ENCODE results near the gene GLT1D1. TPM values are rescaled to one million over a fixed set of nuclear protein-coding genes. Genes with fewer than 3 reads are reported as not detected.

The GLT1D1 gene
- total and polyA plus RNA-seq, 2 donors (not counting 3 experiments of a cell fraction or from before 2014, with no cell fraction given): not detected

DNA sequence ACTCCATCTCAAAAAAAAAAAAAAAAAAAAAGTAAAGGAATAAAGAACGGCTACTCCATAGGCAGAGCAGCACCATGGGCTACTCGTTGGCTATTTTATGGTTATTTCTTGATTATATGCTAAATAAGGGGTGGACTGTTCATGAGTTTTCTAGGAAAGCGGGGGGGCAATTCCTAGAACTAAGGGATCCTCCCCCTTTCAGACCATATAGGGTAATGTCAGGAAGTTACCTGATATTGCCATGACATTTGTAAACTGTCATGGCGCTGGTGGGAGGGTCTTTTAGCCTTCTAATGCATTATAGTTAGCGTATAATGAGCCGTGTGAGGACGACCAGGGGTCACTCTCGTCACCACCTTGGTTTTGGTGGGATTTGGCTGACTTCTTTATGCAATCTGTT is 142.3 kb downstream of the GLT1D1 start:
- Histone ChIP-seq H3K9ac (replicated peaks; ENCODE audit: extremely low read depth, insufficient read depth, low read length) (no peak overlapping the region), H4K20me1 (replicated peaks; ENCODE audit: control insufficient read depth, extremely low read depth, insufficient read depth, low read length) (no peaks in the 10 kb centered on the region), H3K4me2 (ENCODE audit: insufficient read depth, low read length) (no peak overlapping the region), H3K27ac (ENCODE audit: insufficient read depth, low read depth, low read length) (no peak overlapping the region), H3K9me3 (replicated peaks; ENCODE audit: control insufficient read depth, insufficient read depth, low read length) (peaks cover 6% of the 10 kb centered on the region), H3K9me1 (replicated peaks; ENCODE audit: control insufficient read depth, extremely low read depth, insufficient read depth, low read length) (no peaks in the 10 kb centered on the region), H3K27me3 (ENCODE audit: control insufficient read depth in 2 of 2, insufficient read depth in 2 of 2, low read length in 2 of 2) (no peaks in the 10 kb centered on the region), H3K4me3 (replicated peaks in 1 of 3; ENCODE audit: insufficient read depth in 1 of 3, low read depth in 1 of 3, low read length in 3 of 3) (no peak overlapping the region), H2AFZ (ENCODE audit: low read depth, low read length) (no peak overlapping the region), H3K4me1 (ENCODE audit: control insufficient read depth, extremely low read depth, insufficient read depth, low read length) (no peaks in the 10 kb centered on the region), H3K79me2 (ENCODE audit: control insufficient read depth, insufficient read depth, low read length) (no peaks in the 10 kb centered on the region), H3K36me3 (ENCODE audit: control insufficient read depth in 2 of 2, extremely low read depth in 1 of 2, insufficient read depth in 2 of 2, low read length in 2 of 2) (no peaks in the 10 kb centered on the region)
- ChIA-PET POLR2A (no interaction called here), CTCF (no interaction called here)
- intact Hi-C loops (cut with micrococcal nuclease) (no loop called here), dilution Hi-C loops (cut with MboI; ENCODE audit: extremely low pct_ligation_motif_present, low sequenced_read_pairs) (no loop called here)
- DNase-seq (ENCODE audit: low read depth, low spot score) (no peak), FAIRE-seq (no peak)
- no peak for TF ChIP-seq POLR2AphosphoS5 (IDR thresholded peaks at IDR 0.05; ENCODE audit: insufficient read depth, low read depth, low read length)
- TF ChIP-seq MYC (IDR thresholded peaks at IDR 0.05; ENCODE audit: low read depth, low read length): no peak
- TF ChIP-seq GATA2 (IDR thresholded peaks at IDR 0.05; ENCODE audit: insufficient read depth, insufficient read length, low read depth, low read length): no peak
- no peak for TF ChIP-seq JUN (IDR thresholded peaks at IDR 0.05; ENCODE audit: borderline replicate concordance, insufficient read depth, insufficient read length, low read depth)
- TF ChIP-seq, protein P1, sequence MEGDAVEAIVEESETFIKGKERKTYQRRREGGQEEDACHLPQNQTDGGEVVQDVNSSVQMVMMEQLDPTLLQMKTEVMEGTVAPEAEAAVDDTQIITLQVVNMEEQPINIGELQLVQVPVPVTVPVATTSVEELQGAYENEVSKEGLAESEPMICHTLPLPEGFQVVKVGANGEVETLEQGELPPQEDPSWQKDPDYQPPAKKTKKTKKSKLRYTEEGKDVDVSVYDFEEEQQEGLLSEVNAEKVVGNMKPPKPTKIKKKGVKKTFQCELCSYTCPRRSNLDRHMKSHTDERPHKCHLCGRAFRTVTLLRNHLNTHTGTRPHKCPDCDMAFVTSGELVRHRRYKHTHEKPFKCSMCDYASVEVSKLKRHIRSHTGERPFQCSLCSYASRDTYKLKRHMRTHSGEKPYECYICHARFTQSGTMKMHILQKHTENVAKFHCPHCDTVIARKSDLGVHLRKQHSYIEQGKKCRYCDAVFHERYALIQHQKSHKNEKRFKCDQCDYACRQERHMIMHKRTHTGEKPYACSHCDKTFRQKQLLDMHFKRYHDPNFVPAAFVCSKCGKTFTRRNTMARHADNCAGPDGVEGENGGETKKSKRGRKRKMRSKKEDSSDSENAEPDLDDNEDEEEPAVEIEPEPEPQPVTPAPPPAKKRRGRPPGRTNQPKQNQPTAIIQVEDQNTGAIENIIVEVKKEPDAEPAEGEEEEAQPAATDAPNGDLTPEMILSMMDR (IDR thresholded peaks at IDR 0.05; ENCODE audit: extremely low read depth in 1 of 2, insufficient read depth in 1 of 2, low read depth in 1 of 2, low read length in 2 of 2): no peak
- no peak for TF ChIP-seq FOS (IDR thresholded peaks at IDR 0.05; ENCODE audit: borderline replicate concordance, insufficient read depth, low read length)
- TF ChIP-seq EZH2 (IDR thresholded peaks at IDR 0.05; ENCODE audit: borderline replicate concordance, low read depth, low read length, severe bottlenecking): no peak
- TF ChIP-seq, protein P2, sequence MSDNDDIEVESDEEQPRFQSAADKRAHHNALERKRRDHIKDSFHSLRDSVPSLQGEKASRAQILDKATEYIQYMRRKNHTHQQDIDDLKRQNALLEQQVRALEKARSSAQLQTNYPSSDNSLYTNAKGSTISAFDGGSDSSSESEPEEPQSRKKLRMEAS (IDR thresholded peaks at IDR 0.05; ENCODE audit: insufficient read depth, insufficient read length): no peak
- no peak for TF ChIP-seq POLR2A (IDR thresholded peaks at IDR 0.05; ENCODE audit: low read depth, low read length)
- no TSS peak for BruUV-seq (replicated peaks)

Measured in endothelial cell of umbilical vein (primary cell).